GM21717 (cell line): Measurements from ENCODE around the gene BNC2.
"Not testable (repeated sequence)": the region's sequence is repeated elsewhere in the genome, so short reads cannot be mapped to it uniquely, and the experiment has no call there.

Experiments used
- ATAC-seq: cut with Tn5 transposase; IDR thresholded peaks from one replicate; pipeline ENCODE4 v1.9.1; 2021; ENCODE audit warnings: mild to moderate bottlenecking, moderate library complexity; ENCODE audit not compliant: unreplicated experiment

The BNC2 gene

GRCh38 chr9:16555802-16556201 lies 314.7 kb downstream of the BNC2 start:
- ATAC-seq, result no peak

DNA sequence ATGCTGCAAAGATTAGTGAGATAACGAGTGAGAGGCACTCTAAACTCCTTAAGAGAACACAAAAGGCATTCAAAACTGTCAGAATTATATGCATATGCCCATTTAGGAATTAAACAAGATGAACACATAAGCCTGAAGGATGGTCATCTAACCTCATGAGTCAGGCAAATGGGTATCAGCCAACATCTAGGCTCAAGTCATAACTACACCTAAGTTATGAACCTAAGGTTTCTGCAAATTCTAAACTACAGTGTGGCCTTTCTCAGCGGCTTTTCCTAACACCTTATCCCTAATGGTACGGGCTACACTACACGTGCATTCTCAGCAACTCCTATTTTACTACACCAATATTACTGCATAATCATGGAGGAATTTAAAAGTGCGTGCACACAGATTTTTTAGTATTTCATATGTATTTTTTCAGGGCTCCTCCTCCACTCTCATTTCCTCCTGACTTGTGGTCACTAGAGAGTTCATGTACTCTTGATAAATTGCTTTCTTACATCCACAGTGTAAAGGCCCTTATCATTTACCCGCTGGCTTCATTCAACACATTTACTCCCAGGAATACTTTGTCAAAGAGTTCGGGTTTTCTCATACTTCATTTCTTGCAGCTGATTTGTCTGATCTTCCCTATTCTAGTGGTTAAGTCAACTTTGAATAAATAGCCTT lies 316.5 kb downstream of the BNC2 start:
- no peak for ATAC-seq

DNA sequence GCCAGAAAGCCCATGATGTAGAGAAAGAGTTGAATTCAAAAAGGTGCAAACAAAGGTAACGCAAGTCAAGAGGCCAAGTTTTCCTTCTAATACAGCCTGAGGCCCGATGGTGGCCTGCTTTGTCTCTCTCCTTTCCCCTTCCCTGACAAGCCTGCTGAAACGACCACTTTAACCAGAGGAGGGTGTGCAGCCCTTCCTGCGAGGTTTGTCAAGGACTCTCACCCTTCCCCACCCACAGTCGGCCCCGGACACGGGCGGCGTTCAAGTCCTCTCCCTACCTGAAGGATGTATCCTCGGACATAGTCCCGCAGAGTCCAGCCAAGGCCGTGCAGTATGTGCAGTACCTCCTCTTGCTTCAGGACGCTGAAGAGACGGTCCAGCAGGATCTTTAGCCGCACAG lies 318.2 kb downstream of the BNC2 start:
- ATAC-seq, result no peak

- ATAC-seq, result no peak
Observed at GRCh38 chr9:16551692-16552091, 318.8 kb downstream of the BNC2 start.

DNA sequence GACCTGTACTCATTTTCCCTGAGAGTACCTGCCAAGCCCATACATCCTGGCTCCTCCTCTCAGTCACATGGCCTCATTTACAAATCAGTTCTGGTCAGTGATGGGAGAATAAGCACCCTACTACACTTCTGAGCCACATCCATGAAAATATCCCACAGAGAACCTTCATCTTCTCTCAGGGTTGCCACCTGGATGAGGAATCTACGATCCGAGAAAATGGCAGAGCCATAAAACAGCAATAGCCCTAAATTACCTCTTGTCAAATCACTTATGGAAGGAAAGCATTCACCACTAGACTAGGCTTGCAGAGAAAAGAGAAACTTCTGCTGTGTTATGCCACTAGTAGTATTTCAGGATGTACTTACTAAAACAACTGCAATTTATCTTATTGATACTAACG lies 324.8 kb downstream of the BNC2 start:
- ATAC-seq, result no peak

GRCh38 chr9:16544842-16545241 lies 325.6 kb downstream of the BNC2 start:
- ATAC-seq, result no peak

- no peak for ATAC-seq
Observed at GRCh38 chr9:16543686-16544085, 326.8 kb downstream of the BNC2 start.

- ATAC-seq, result no peak
Observed at GRCh38 chr9:16543225-16543624, 327.2 kb downstream of the BNC2 start.

DNA sequence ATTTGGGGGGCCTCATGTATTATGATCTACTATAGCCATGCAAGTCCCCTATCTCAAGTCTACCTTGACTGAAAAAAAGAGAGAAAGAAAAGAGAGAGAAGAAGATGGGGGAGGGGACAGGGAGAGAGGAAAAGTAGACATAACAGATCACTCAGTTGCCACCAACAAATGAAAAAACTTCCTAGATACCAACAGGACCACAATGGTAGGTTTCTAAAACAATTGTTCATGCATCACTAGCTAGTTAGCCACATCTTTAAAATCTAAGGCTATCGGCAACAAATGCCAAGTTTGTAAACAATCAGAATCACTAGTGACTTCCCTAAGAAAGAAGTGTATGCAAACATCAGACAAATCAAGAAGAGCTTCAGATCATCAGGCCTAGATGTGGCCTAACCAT lies 328.2 kb downstream of the BNC2 start:
- ATAC-seq, result no peak

GRCh38 chr9:16540743-16541613 lies 329.5 kb downstream of the BNC2 start:
- ATAC-seq, result no peak

DNA sequence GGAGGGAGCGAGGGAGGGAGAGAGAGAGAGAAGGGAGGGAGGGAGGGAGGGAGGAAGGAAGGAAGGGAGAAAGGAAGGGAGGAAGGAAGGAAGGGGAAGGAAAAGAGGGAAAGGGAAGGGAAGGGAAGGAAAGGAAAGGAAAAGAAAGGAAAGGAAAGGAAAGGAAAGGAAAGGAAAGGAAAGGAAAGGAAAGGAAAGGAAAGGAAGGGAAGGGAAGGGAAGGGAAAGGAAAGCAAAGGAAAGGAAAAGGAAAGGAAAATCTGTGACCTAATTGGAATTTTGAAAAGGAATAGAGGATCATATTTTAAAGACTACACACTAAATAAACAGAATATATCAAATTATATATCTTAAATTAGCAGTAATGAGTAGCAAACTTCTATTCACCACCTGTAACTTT lies 330.8 kb downstream of the BNC2 start:
- ATAC-seq, result not testable (repeated sequence)

DNA sequence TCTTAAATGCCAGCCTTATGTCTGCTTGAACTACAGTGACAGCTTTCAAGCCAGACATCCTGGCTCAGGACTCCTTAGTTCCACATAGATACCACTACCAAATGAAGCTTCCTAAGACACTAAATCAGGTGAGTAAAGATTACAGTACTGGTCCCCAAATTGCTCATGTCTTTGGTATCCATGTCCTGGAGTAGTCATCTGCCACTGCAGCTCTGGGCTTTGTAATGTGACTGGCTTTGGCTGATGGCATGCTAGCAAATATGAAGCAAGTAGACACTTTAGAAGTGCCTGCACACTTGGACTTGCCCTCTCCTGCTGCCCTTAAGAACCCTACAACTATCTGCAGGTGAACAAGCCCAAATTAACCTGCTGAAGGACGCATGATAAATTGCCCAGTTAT lies 334.9 kb downstream of the BNC2 start:
- no peak for ATAC-seq

DNA sequence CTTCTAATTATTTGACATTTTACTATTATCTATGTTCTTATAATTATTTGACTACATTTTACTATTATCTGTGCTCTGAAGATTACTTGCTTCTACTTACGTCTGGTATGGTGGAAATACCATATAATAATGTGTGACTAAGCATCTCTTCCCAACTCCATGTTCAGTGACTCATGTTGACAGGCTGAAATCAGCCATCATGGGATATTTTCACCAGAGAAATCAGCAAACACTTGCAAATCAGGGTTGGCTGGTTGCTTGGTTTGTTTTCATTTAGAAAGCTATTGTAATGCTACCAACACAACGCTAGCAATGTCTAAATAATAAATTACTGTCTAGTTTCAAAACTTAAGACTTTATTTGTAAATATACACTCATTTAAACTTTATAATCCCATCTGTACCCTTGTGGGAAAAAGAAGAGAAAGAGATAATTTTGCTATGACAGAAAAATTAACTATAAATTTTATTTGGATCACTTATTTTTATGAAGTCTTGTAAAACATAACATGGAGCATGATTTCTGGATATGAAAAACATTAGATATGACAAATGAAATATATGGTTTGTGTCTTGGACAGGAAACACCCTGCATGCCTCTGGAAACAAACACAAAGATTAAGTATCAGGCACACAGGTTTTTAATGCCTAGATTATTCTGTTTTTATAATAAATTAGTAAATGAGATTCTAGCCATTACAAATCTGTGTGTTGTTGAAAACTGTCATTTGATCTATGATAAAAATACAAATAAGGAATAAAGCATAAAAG lies 337.6 kb downstream of the BNC2 start:
- ATAC-seq, result no peak

DNA sequence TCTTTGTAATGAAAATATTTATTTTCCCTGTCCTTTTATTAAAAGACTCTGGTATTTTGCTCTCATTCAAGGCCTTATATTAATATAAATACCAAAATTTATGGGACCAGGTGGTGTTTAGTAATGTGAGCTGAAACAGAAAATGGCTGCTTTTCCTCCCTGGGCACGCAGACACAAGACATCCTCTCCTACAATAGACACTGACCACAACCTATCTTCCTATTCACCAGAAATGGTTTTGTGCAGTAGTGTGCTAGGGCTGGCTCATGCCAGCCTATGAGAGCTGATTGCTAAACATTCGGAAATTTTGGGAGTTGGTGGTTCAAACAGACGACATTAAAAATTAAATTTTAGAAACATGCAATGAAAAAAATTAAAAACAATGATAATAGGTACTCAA lies 338.2 kb downstream of the BNC2 start:
- ATAC-seq, result no peak

DNA sequence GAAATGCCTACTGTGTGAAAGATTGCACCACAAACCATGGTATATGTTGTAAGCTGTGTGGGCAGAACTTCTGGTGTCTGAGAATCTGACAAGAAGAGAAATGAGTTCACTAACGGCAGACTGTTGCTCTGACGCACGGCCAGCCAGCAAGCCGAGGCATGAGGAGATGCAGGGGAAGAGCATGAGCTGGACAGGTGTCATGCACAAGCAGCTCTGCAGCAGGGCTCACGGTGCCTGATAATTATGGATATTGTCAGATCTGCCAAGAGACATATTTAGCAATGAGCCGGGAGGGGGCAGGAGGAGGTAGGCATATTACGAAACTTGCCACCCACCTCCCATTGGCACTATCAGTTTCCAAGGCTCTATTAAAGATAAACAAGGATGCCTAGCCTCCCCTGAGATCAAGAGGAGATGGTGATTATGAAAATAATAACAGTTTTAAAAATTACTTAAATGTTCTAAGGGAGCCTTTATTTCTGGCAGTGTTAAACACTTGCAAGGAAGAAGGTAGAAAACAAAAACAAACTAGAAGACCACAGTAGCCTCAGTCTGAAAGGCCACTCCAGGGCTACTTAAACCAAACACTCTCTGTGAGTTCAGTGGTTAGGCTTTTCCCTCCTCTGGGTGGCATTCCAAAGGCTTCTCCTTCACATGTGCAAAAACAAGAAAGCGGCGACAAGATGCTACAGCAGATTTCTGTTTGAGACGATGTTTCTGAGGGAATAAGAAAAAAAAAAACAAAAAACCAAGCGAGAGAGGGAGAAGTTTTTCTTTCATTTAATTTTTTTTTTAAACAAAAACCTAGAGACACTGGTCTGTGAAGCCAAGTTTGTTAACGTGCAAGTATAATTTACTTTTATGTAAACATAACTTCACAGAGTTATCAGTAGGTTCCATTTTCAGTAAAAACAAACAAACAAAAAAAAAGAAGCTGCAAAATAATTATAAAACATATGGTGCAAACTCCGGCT lies 339.5 kb downstream of the BNC2 start:
- no peak for ATAC-seq

DNA sequence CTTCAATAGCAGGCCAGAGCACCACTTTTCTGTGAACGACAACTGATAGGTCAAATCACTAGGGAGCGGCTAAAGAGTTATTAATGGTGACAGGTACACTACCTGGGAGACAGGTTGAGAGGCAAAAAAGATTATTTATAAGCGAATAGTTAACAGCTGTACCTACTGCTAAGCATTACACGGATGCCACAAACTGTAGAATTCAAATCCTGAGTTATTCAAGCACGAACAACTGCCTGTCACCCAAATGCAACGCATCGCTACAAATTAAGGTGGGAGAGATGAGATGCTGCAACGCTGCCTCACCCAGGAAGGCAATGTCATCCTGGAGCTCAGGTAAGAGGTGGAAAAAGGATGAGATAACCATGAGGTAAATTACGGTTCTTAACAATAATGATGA lies 342.9 kb downstream of the BNC2 start:
- ATAC-seq, result no peak

- ATAC-seq, result no peak
Observed at GRCh38 chr9:16526380-16526779, 344.1 kb downstream of the BNC2 start.

GRCh38 chr9:16524823-16525222 lies 345.6 kb downstream of the BNC2 start:
- ATAC-seq, result no peak

DNA sequence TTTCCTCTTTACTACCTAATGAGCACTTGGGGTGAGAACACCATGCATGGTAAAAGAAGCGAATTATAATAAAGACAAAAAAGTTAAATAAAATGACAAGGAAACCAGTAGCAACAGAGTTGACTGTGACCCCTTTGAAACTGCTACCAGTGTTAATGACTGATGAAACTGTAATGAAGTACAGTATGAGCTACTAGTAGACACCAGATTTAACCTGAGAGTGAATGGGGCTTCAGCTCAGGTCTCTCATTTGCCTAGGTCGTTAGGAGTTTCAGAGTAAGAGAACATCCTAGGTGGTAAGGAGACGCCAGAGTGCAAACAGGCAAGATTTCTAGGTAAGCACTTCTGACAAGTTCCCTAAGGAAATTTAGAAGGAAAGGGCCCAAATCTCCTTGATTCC lies 346.4 kb downstream of the BNC2 start:
- no peak for ATAC-seq

- ATAC-seq, result no peak
Observed at GRCh38 chr9:16521868-16522411, 348.5 kb downstream of the BNC2 start.
